H1 (cell line): ENCODE results near the gene GARNL3. TPM values are rescaled to one million over a fixed set of nuclear protein-coding genes. Genes with fewer than 3 reads are reported as not detected.

Source experiments
- CTCF ChIA-PET: fragments of 300-600 bp; sonication (Branson Sonifier 250); formaldehyde crosslinking; loops from one replicate; lab custom pipeline; 2021; ENCODE audit not compliant: partially characterized antibody; lab: Charles Lee
- POLR2A ChIA-PET: fragments of 300-600 bp; sonication (Branson Sonifier 250); formaldehyde crosslinking; loops from one replicate; lab custom pipeline; 2021; ENCODE audit warnings: inconsistent platforms; ENCODE audit not compliant: partially characterized antibody; lab: Charles Lee
- DNase-seq, 2 experiments: peaks; one replicate each; pipeline versions ENCODE4 v3.0.0 to v3.0.0-alpha.2; 2010 to 2022; ENCODE audit warnings: low spot score in 2 of 2, low read depth in 1 of 2, mixed read lengths in 1 of 2
- FAIRE-seq: peaks from 2 replicates; lab custom pipeline; 2011; peaks lifted over from hg19 to GRCh38; lab: Jason Lieb, UNC
- H2AFZ ChIP-seq: 2 replicates; pipeline ENCODE4 v1.8.1; 2012; ENCODE audit warnings: low read length, inconsistent platforms
- H2AK5ac ChIP-seq: 2 replicates; pipeline ENCODE4 v1.6.1; 2013; ENCODE audit warnings: low read depth, low read length
- H2BK120ac ChIP-seq: replicated peaks from 2 replicates; pipeline ENCODE3; 2013; ENCODE audit warnings: low read depth, low read length, inconsistent platforms
- H2BK12ac ChIP-seq: 2 replicates; pipeline ENCODE4 v1.6.1; 2013; ENCODE audit warnings: low read depth, low read length
- H2BK15ac ChIP-seq: 2 replicates; pipeline ENCODE4 v1.6.1; 2013; ENCODE audit warnings: low read length
- H2BK20ac ChIP-seq: 2 replicates; pipeline ENCODE4 v1.6.1; 2013; ENCODE audit warnings: low read length
- H2BK5ac ChIP-seq: 2 replicates; pipeline ENCODE4 v1.6.1; 2013; ENCODE audit warnings: low read depth, low read length
- H3K14ac ChIP-seq: 2 replicates; pipeline ENCODE4 v1.6.1; 2013; ENCODE audit warnings: inconsistent platforms; ENCODE audit not compliant: insufficient read length
- H3K18ac ChIP-seq: 2 replicates; pipeline ENCODE4 v1.6.1; 2013; ENCODE audit warnings: low read length; ENCODE audit errors: extremely low read depth
- H3K23ac ChIP-seq: 2 replicates; pipeline ENCODE4 v1.6.1; 2013; ENCODE audit warnings: inconsistent platforms; ENCODE audit not compliant: insufficient read length
- H3K23me2 ChIP-seq: 2 replicates; pipeline ENCODE4 v1.6.1; 2013; ENCODE audit warnings: low read depth, low read length
- H3K27ac ChIP-seq: 2 replicates; pipeline ENCODE4 v1.6.1; 2011; ENCODE audit warnings: low read depth, low read length, inconsistent platforms
- H3K27me3 ChIP-seq, 4 experiments: replicated peaks in 1 of 4; 1 replicate in 1 of 4; 2 replicates in 3 of 4; pipeline versions ENCODE4 v1.6.1 to v1.8.1; 2011 to 2013; ENCODE audit warnings: low read length in 3 of 4, mild to moderate bottlenecking in 3 of 4, inconsistent platforms in 2 of 4, mixed read lengths in 2 of 4, moderate library complexity in 1 of 4; ENCODE audit not compliant: control insufficient read depth in 3 of 4, insufficient read depth in 3 of 4; ENCODE audit errors: extremely low read depth in 1 of 4
- H3K36me3 ChIP-seq, 4 experiments: 2 replicates each; pipeline versions ENCODE4 v1.6.1 to v1.8.1; 2011 to 2013; ENCODE audit warnings: mild to moderate bottlenecking in 4 of 4, low read length in 3 of 4, moderate library complexity in 2 of 4, control low read depth in 1 of 4, inconsistent platforms in 1 of 4; ENCODE audit not compliant: insufficient read depth in 4 of 4, control insufficient read depth in 2 of 4
- H3K4ac ChIP-seq: replicated peaks from 2 replicates; pipeline ENCODE3; 2013; ENCODE audit warnings: low read length, low read depth, mixed read lengths, inconsistent platforms; ENCODE audit not compliant: insufficient read length
- H3K4me1 ChIP-seq, 4 experiments: replicated peaks in 1 of 4; 1 replicate in 1 of 4; 2 replicates in 3 of 4; pipeline versions ENCODE4 v1.6.1 to v1.8.1; 2011 to 2013; ENCODE audit warnings: low read length in 3 of 4, inconsistent platforms in 2 of 4, mixed read lengths in 1 of 4; ENCODE audit not compliant: insufficient read depth in 4 of 4, control insufficient read depth in 3 of 4
- H3K4me2 ChIP-seq, 2 experiments: 2 replicates each; pipeline versions ENCODE4 v1.6.1 to v1.8.1; 2011 to 2013; ENCODE audit warnings: low read depth in 2 of 2, low read length in 2 of 2, control low read depth in 1 of 2, inconsistent platforms in 1 of 2, mild to moderate bottlenecking in 1 of 2; ENCODE audit not compliant: insufficient read depth in 1 of 2
- H3K4me3 ChIP-seq, 4 experiments: fragments of 200-600, 300-600 bp in 1 of 4; sonication (generic), shearing (Covaris generic), sonication (Bioruptor Twin) in 1 of 4; 2 replicates each; pipeline versions ENCODE4 v1.5.1 to v1.8.1; 2011 to 2016; ENCODE audit warnings: low read length in 4 of 4, low read depth in 3 of 4, control low read depth in 2 of 4, inconsistent platforms in 2 of 4, mild to moderate bottlenecking in 2 of 4, mixed read lengths in 1 of 4, moderate library complexity in 1 of 4; ENCODE audit not compliant: insufficient read depth in 2 of 4; ENCODE audit errors: extremely low read depth in 1 of 4
- H3K56ac ChIP-seq: replicated peaks from 2 replicates; pipeline ENCODE3; 2013; ENCODE audit warnings: low read depth, mild to moderate bottlenecking, mixed read lengths, low read length, inconsistent platforms; ENCODE audit not compliant: insufficient read length
- H3K79me1 ChIP-seq: 2 replicates; pipeline ENCODE4 v1.6.1; 2013; ENCODE audit warnings: low read depth, low read length, control low read depth
- H3K79me2 ChIP-seq, 2 experiments: 2 replicates each; pipeline versions ENCODE4 v1.6.1 to v1.8.1; 2012 to 2013; ENCODE audit warnings: low read length in 2 of 2, mild to moderate bottlenecking in 2 of 2, inconsistent platforms in 1 of 2; ENCODE audit not compliant: insufficient read depth in 2 of 2, control insufficient read depth in 1 of 2
- H3K9ac ChIP-seq, 4 experiments: replicated peaks in 1 of 4; 1 replicate in 1 of 4; 2 replicates in 3 of 4; pipeline versions ENCODE4 v1.6.1 to v1.8.1; 2011 to 2013; ENCODE audit warnings: low read depth in 3 of 4, low read length in 3 of 4, control low read depth in 2 of 4, mild to moderate bottlenecking in 2 of 4, moderate library complexity in 2 of 4, inconsistent platforms in 1 of 4; ENCODE audit errors: extremely low read depth in 1 of 4
- H3K9me3 ChIP-seq, 2 experiments: 2 replicates each; pipeline versions ENCODE4 v1.6.1 to v1.8.1; 2012 to 2013; ENCODE audit warnings: mild to moderate bottlenecking in 2 of 2, moderate library complexity in 2 of 2, control low read depth in 1 of 2, inconsistent platforms in 1 of 2, low read depth in 1 of 2, low read length in 1 of 2, mixed read lengths in 1 of 2; ENCODE audit not compliant: insufficient read depth in 2 of 2
- H4K20me1 ChIP-seq, 2 experiments: replicated peaks in 1 of 2; 2 replicates each; pipeline versions ENCODE3 to v1.8.1; 2011 to 2013; ENCODE audit warnings: inconsistent platforms in 2 of 2, low read length in 2 of 2, mild to moderate bottlenecking in 1 of 2; ENCODE audit not compliant: insufficient read depth in 2 of 2, control insufficient read depth in 1 of 2
- H4K5ac ChIP-seq: 2 replicates; pipeline ENCODE4 v1.6.1; 2013; ENCODE audit warnings: low read length, low read depth, mixed read lengths, inconsistent platforms; ENCODE audit not compliant: insufficient read length
- H4K8ac ChIP-seq: 2 replicates; pipeline ENCODE4 v1.8.0; 2013; ENCODE audit warnings: mild to moderate bottlenecking, moderate library complexity, low read length, inconsistent platforms; ENCODE audit not compliant: insufficient read depth; ENCODE audit errors: extremely low read depth
- H4K91ac ChIP-seq: replicated peaks from 2 replicates; pipeline ENCODE3; 2013; ENCODE audit warnings: low read length, mixed read lengths, inconsistent platforms; ENCODE audit not compliant: insufficient read length
- CTCF ChIP-seq, 3 experiments: IDR thresholded peaks; 1 replicate in 2 of 3; 2 replicates in 1 of 3; pipeline versions ENCODE4 v1.5.1 to v1.6.1; 2011; ENCODE audit warnings: low read length in 3 of 3, mild to moderate bottlenecking in 3 of 3, inconsistent platforms in 2 of 3, low read depth in 1 of 3, moderate library complexity in 1 of 3; ENCODE audit not compliant: insufficient read depth in 1 of 3; ENCODE audit errors: control extremely low read depth in 1 of 3
- GTF2F1 ChIP-seq: IDR thresholded peaks from 2 replicates; pipeline ENCODE4 v1.6.1; 2012; ENCODE audit warnings: low read depth, low read length, improper control_type of control experiment, borderline replicate concordance
- JUN ChIP-seq: IDR thresholded peaks from 2 replicates; pipeline ENCODE4 v1.6.1; 2011; ENCODE audit warnings: low read depth, mild to moderate bottlenecking, improper control_type of control experiment, low read length
- RBBP5 ChIP-seq: IDR thresholded peaks from 2 replicates; pipeline ENCODE4 v1.7.1; 2012; ENCODE audit warnings: low read depth, mild to moderate bottlenecking, inconsistent platforms, low read length, moderate library complexity, borderline replicate concordance
- RNF2 ChIP-seq: fragments of 200-900, 300-1000 bp; sonication (generic); IDR thresholded peaks from 2 replicates; pipeline ENCODE4 v1.7.1; 2016; ENCODE audit warnings: borderline replicate concordance, low read depth, mild to moderate bottlenecking, antibody characterized with exemption, low read length; ENCODE audit not compliant: poor library complexity, severe bottlenecking; ENCODE audit errors: missing control alignments
- TAF7 ChIP-seq: optimal IDR thresholded peaks from 2 replicates; pipeline ENCODE3; 2011; ENCODE audit warnings: low read depth, mild to moderate bottlenecking, inconsistent platforms, low read length, moderate library complexity, borderline replicate concordance
- WGBS, 2 experiments: shearing (Covaris generic) in 1 of 2; methylation state at CpG; one replicate each; pipeline versions ENCODE4 v1.1.6 to v1.1.7; 2013 to 2015; ENCODE audit warnings: low lambda C conversion rate in 2 of 2, mixed read lengths in 2 of 2, inconsistent platforms in 1 of 2, low coverage in 1 of 2, missing lambda C conversion rate in 1 of 2; ENCODE audit not compliant: insufficient replicate concordance in 2 of 2, insufficient coverage in 1 of 2, insufficient read length in 1 of 2; ENCODE audit errors: extremely low coverage in 1 of 2, missing lambda C conversion rate in 1 of 2; 5-methylcytosine and 5-hydroxymethylcytosine counted together
- polyA plus RNA-seq, 7 experiments: library from polyadenylated mRNA; depleted of rRNA in 3 of 7; stranded (reverse) in 5 of 7; unstranded in 2 of 7; fragments of >200 nt in 5 of 7; fragments of 200-250 nt in 2 of 7; gene quantifications; 1 replicate in 5 of 7; 2 replicates in 1 of 7; 4 replicates in 1 of 7; pipeline versions ENCODE4 v1.2.1 to v1.2.3, GENCODE V29; 2011 to 2013; ENCODE audit warnings: missing spikeins in 2 of 7, mixed read lengths in 2 of 7
- total RNA-seq: library from RNA; stranded (reverse); fragmentation: NEBNext Ultra II Directional; extraction: Animal tissue kit (Norgen Biotek cat#: 25700); gene quantifications from 2 replicates; pipeline ENCODE4 v1.2.1, GENCODE V29; 2021

Gene GARNL3
- total and polyA plus RNA-seq, 2 of the 8 experiments (the other 6 are each of a cell fraction or from before 2014, with no cell fraction given) = 6.5 to 18.3 TPM

- no peak for FAIRE-seq
- H3K23me2 ChIP-seq = no peaks in the 10 kb centered on the region
- no peak overlapping the region for H3K56ac ChIP-seq
- no peak overlapping the region for H3K9ac ChIP-seq
- no peak overlapping the region for H4K5ac ChIP-seq
- no peak overlapping the region for H3K23ac ChIP-seq
- no peak overlapping the region for H2AFZ ChIP-seq
- no peak overlapping the region for H2BK5ac ChIP-seq
- no peak overlapping the region for H2BK15ac ChIP-seq
- no peaks in the 10 kb centered on the region for H3K4me1 ChIP-seq
- ChIA-PET CTCF (interaction anchor here (0.8 to 2.3 kb wide), 12 partner anchors 9 to 109 kb away, joined by 3 to 9 read pairs (median 4); no protein-coding TSS in a partner anchor), POLR2A (no interaction called here)
- no peaks in the 10 kb centered on the region for H3K79me1 ChIP-seq
- WGBS, 2 experiments = 73% methylated on average over 4 of the region's 4 CpGs; no CpG with 5 or more reads in 1 of the 2 experiments
- H3K14ac ChIP-seq = no peak overlapping the region
- H3K79me2 ChIP-seq = no peaks in the 10 kb centered on the region
- no peak overlapping the region for H2BK20ac ChIP-seq
- no peak overlapping the region for H2BK12ac ChIP-seq
- no peak overlapping the region for H3K4ac ChIP-seq
- no peak overlapping the region for H3K4me3 ChIP-seq
- no peak for DNase-seq
- no peaks in the 10 kb centered on the region for H3K27me3 ChIP-seq
- H4K8ac ChIP-seq = no peak overlapping the region
- H3K9me3 ChIP-seq = no peaks in the 10 kb centered on the region
- H2AK5ac ChIP-seq = no peak overlapping the region
- peaks cover 0 to 5% (median 1%) of the 10 kb centered on the region in 4 experiments; a peak in 4 of 8 replicates for H3K36me3 ChIP-seq
- H4K20me1 ChIP-seq = no peaks in the 10 kb centered on the region
- H3K4me2 ChIP-seq = no peak overlapping the region
- no peak overlapping the region for H2BK120ac ChIP-seq
- H3K18ac ChIP-seq = no peak overlapping the region
- H3K27ac ChIP-seq = no peak overlapping the region
- H4K91ac ChIP-seq = no peak overlapping the region
- TF ChIP-seq RBBP5 (no peak), GTF2F1 (no peak), CTCF (IDR thresholded peaks at IDR 0.05; ENCODE audit: control extremely low read depth in 1 of 3, insufficient read depth in 1 of 3, low read depth in 1 of 3, low read length in 3 of 3) (no peak), TAF7 (no peak), JUN (no peak), RNF2 (no peak)
These were observed 45.1 kb downstream of the GARNL3 start for GRCh38 chr9:127309715-127310114.
